ENCODE results near the gene COX4I2. TPM values are rescaled to one million over a fixed set of nuclear protein-coding genes. Genes with fewer than 3 reads are reported as not detected.
A peak's percentile ranks its signal among the peaks of the same experiment; 100 is the strongest.

The COX4I2 gene
- not detected for polyA plus RNA-seq (2013, experiment 1 of 2)
- polyA plus RNA-seq (2013, experiment 2 of 2) = not detected

GRCh38 chr20:31637660-31638059 lies at the start of gene COX4I2:
COX4I2 (plus strand) TSS chr20:31637912; CDS start chr20:31639018, 1,106 bp downstream.
- no peak within 1 kb of the TSS for H3K14ac ChIP-seq (ENCODE audit: low read length in 2 of 2)
- H3K23ac ChIP-seq (ENCODE audit: low read length in 2 of 2) = no peak within 1 kb of the TSS
- peaks cover 0 to 3% of the 10 kb centered on the region in 2 experiments for H3K36me3 ChIP-seq (ENCODE audit: control insufficient read depth in 1 of 2, insufficient read depth in 2 of 2, low read depth in 1 of 2, low read length in 2 of 2)
- no peaks in the 10 kb centered on the region for H3K4me1 ChIP-seq (ENCODE audit: control insufficient read depth, insufficient read depth, low read depth, low read length)
- no peak within 1 kb of the TSS for H3K9ac ChIP-seq (ENCODE audit: low read length)
- no peak within 1 kb of the TSS for H2AK5ac ChIP-seq (ENCODE audit: low read length, severe bottlenecking)
- H2BK15ac ChIP-seq (ENCODE audit: low read depth, poor library complexity, severe bottlenecking) = peak within 1 kb of the TSS; percentile 12
- no peak within 1 kb of the TSS for H3K4me2 ChIP-seq (ENCODE audit: low read length, poor library complexity, severe bottlenecking)
- H3K4ac ChIP-seq (ENCODE audit: low read depth in 1 of 2, low read length in 2 of 2) = no peak within 1 kb of the TSS
- H4K91ac ChIP-seq (ENCODE audit: low read length) = peak within 1 kb of the TSS; percentile 40
- no peak within 1 kb of the TSS for H2BK120ac ChIP-seq (ENCODE audit: low read depth, low read length)
- H3K27me3 ChIP-seq (ENCODE audit: control insufficient read depth in 1 of 2, insufficient read depth in 1 of 2, low read length in 2 of 2) = peaks cover 13 to 30% of the 10 kb centered on the region in 2 experiments
- no peak within 1 kb of the TSS for H2AFZ ChIP-seq (ENCODE audit: low read depth, low read length)
- H3K18ac ChIP-seq (ENCODE audit: low read depth in 1 of 2, low read length in 2 of 2) = no peak within 1 kb of the TSS
- no peak within 1 kb of the TSS for H2BK5ac ChIP-seq (ENCODE audit: low read depth, low read length, poor library complexity, severe bottlenecking)
- H3K79me1 ChIP-seq (replicated peaks; ENCODE audit: low read length, poor library complexity, severe bottlenecking) = no peaks in the 10 kb centered on the region
- no peak within 1 kb of the TSS for H3K27ac ChIP-seq (ENCODE audit: low read length, poor library complexity, severe bottlenecking)
- 42% methylated on average over 31 of the region's 34 CpGs for WGBS
- no peaks in the 10 kb centered on the region for H3K9me3 ChIP-seq (ENCODE audit: control insufficient read depth, low read length)
- DNase-seq = no peak
- H4K8ac ChIP-seq (ENCODE audit: low read length) = no peak within 1 kb of the TSS
- peak within 1 kb of the TSS in 1 of 2 experiments; percentile 7 for H2BK12ac ChIP-seq (ENCODE audit: low read length in 2 of 2)
- H3K4me3 ChIP-seq (ENCODE audit: insufficient read depth in 1 of 2, low read depth in 1 of 2, low read length in 2 of 2) = no peak within 1 kb of the TSS

DNA sequence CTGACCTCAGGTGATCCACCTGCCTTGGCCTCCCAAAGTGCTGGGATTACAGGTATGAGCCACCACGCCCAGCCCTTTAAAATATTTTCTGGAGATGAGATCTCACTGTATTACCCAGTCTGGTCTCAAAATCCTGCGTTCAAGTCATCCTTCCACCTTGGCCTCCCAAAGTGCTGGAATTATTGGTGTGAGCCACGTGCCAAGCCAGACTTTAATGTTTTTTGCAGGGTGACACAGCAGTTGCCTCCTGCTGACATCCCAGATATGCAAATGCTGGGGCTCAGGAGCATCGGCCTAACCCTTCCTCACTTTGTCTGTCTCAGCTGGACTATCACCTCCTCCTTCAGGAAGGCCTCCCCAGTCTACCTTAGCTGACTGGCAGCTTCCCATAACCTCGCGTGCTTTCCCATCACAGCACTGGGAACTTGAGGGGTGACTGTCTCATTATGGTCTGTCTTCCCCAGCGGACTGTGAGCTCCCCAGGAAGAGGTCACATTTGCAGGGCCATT lies 46.9 kb upstream of the COX4I2 start:
- H2BK120ac ChIP-seq (ENCODE audit: low read depth, low read length) = no peak overlapping the region
- no peak overlapping the region for H2AFZ ChIP-seq (ENCODE audit: low read depth, low read length)
- H3K9ac ChIP-seq (ENCODE audit: low read length) = no peak overlapping the region
- peak overlapping the region in 1 of 2 experiments; percentile 2 for H3K23ac ChIP-seq (ENCODE audit: low read length in 2 of 2)
- no peak overlapping the region for H3K27ac ChIP-seq (ENCODE audit: low read length, poor library complexity, severe bottlenecking)
- no peaks in the 10 kb centered on the region for H3K79me1 ChIP-seq (replicated peaks; ENCODE audit: low read length, poor library complexity, severe bottlenecking)
- no peaks in the 10 kb centered on the region for H3K36me3 ChIP-seq (ENCODE audit: control insufficient read depth in 1 of 2, insufficient read depth in 2 of 2, low read depth in 1 of 2, low read length in 2 of 2)
- H3K4me3 ChIP-seq (ENCODE audit: insufficient read depth in 1 of 2, low read depth in 1 of 2, low read length in 2 of 2) = peak overlapping the region in 1 of 2 experiments; percentile 26
- H3K4me1 ChIP-seq (ENCODE audit: control insufficient read depth, insufficient read depth, low read depth, low read length) = peaks cover 30% of the 10 kb centered on the region
- peak overlapping the region in 1 of 2 experiments; percentile 71 for H3K18ac ChIP-seq (ENCODE audit: low read depth in 1 of 2, low read length in 2 of 2)
- no peak overlapping the region for H3K14ac ChIP-seq (ENCODE audit: low read length in 2 of 2)
- no peaks in the 10 kb centered on the region for H3K9me3 ChIP-seq (ENCODE audit: control insufficient read depth, low read length)
- peak overlapping the region; percentile 82 for H4K8ac ChIP-seq (ENCODE audit: low read length)
- peak overlapping the region in 1 of 2 experiments; percentile 29 for H3K4ac ChIP-seq (ENCODE audit: low read depth in 1 of 2, low read length in 2 of 2)
- H3K4me2 ChIP-seq (ENCODE audit: low read length, poor library complexity, severe bottlenecking) = no peak overlapping the region
- peak overlapping the region; percentile 40 to 51 for H2BK12ac ChIP-seq (ENCODE audit: low read length in 2 of 2)
- peak overlapping the region; percentile 93 for H4K91ac ChIP-seq (ENCODE audit: low read length)
- no peaks in the 10 kb centered on the region for H3K27me3 ChIP-seq (ENCODE audit: control insufficient read depth in 1 of 2, insufficient read depth in 1 of 2, low read length in 2 of 2)
- H2BK5ac ChIP-seq (ENCODE audit: low read depth, low read length, poor library complexity, severe bottlenecking) = no peak overlapping the region
- no peak for DNase-seq
- 66% methylated on average over 7 of the region's 7 CpGs for WGBS
- no peak overlapping the region for H2AK5ac ChIP-seq (ENCODE audit: low read length, severe bottlenecking)
- peak overlapping the region; percentile 15 for H2BK15ac ChIP-seq (ENCODE audit: low read depth, poor library complexity, severe bottlenecking)

DNA sequence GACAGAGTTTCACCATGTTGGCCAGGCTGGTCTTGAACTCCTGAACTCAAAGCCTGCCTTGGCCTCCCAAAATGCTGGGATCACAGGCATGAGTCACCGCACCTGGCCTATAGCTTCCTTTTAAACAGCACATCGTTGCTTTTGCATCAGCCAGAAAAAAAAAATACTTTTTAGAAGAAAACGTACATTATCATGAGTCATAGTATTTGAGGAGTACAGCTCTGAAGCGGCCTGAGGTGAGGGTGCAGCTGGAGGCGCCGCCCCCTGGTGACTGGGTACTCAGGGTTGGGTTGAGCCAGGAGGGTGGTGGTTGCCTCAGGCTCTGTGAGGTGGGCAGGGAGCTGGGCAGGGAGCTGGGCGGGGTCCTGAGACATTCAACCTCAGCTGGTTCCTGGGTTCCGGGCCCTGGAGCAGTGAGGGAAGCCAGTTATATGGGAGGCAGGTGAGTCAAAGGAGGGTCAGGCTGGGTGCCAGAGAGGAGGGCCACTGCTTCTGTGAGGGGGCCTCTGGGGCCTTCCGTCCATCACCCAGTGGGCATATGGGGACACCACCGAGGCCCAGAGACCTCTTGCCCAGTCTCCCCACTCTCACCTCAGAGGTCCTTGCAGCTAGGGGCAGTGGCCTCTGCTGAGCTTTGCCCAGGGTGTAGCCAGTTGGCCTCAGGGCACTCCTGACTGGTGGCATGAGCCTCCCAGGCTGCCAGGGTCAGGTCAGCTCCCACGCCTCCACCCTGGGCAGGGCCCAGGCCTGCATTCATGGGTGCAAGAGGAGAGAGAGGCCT lies 44.3 kb upstream of the COX4I2 start:
- Histone ChIP-seq H3K27me3 (ENCODE audit: control insufficient read depth in 1 of 2, insufficient read depth in 1 of 2, low read length in 2 of 2) (no peaks in the 10 kb centered on the region), H3K14ac (ENCODE audit: low read length in 2 of 2) (peak overlapping the region in 1 of 2 experiments; percentile 66), H2BK15ac (ENCODE audit: low read depth, poor library complexity, severe bottlenecking) (peak overlapping the region; percentile 95), H3K18ac (ENCODE audit: low read depth in 1 of 2, low read length in 2 of 2) (peak overlapping the region; percentile 63 to 79), H3K79me1 (replicated peaks; ENCODE audit: low read length, poor library complexity, severe bottlenecking) (no peaks in the 10 kb centered on the region), H2AFZ (ENCODE audit: low read depth, low read length) (peak overlapping the region; percentile 42), H2BK12ac (ENCODE audit: low read length in 2 of 2) (peak overlapping the region; percentile 33 to 96), H3K4me2 (ENCODE audit: low read length, poor library complexity, severe bottlenecking) (no peak overlapping the region), H3K27ac (ENCODE audit: low read length, poor library complexity, severe bottlenecking) (no peak overlapping the region), H3K4ac (ENCODE audit: low read depth in 1 of 2, low read length in 2 of 2) (peak overlapping the region; percentile 33 to 75), H3K9ac (ENCODE audit: low read length) (no peak overlapping the region), H2BK5ac (ENCODE audit: low read depth, low read length, poor library complexity, severe bottlenecking) (no peak overlapping the region), H3K4me1 (ENCODE audit: control insufficient read depth, insufficient read depth, low read depth, low read length) (peaks cover 24% of the 10 kb centered on the region), H2AK5ac (ENCODE audit: low read length, severe bottlenecking) (peak overlapping the region; percentile 45), H3K9me3 (ENCODE audit: control insufficient read depth, low read length) (no peaks in the 10 kb centered on the region), H3K4me3 (ENCODE audit: insufficient read depth in 1 of 2, low read depth in 1 of 2, low read length in 2 of 2) (no peak overlapping the region), H4K91ac (ENCODE audit: low read length) (peak overlapping the region; percentile 98), H3K23ac (ENCODE audit: low read length in 2 of 2) (no peak overlapping the region), H2BK120ac (ENCODE audit: low read depth, low read length) (peak overlapping the region; percentile 78), H4K8ac (ENCODE audit: low read length) (peak overlapping the region; percentile 88), H3K36me3 (ENCODE audit: control insufficient read depth in 1 of 2, insufficient read depth in 2 of 2, low read depth in 1 of 2, low read length in 2 of 2) (no peaks in the 10 kb centered on the region)
- peak; percentile 79 for DNase-seq
- 72% methylated on average over 10 of the region's 11 CpGs for WGBS

- Histone ChIP-seq H4K91ac (ENCODE audit: low read length) (peak overlapping the region; percentile 98), H3K4me3 (ENCODE audit: insufficient read depth in 1 of 2, low read depth in 1 of 2, low read length in 2 of 2) (no peak overlapping the region), H2BK120ac (ENCODE audit: low read depth, low read length) (peak overlapping the region; percentile 19), H3K9me3 (ENCODE audit: control insufficient read depth, low read length) (no peaks in the 10 kb centered on the region), H2AFZ (ENCODE audit: low read depth, low read length) (no peak overlapping the region), H4K8ac (ENCODE audit: low read length) (peak overlapping the region; percentile 93), H3K36me3 (ENCODE audit: control insufficient read depth in 1 of 2, insufficient read depth in 2 of 2, low read depth in 1 of 2, low read length in 2 of 2) (no peaks in the 10 kb centered on the region), H3K4me1 (ENCODE audit: control insufficient read depth, insufficient read depth, low read depth, low read length) (peaks cover 24% of the 10 kb centered on the region), H3K9ac (ENCODE audit: low read length) (no peak overlapping the region), H3K18ac (ENCODE audit: low read depth in 1 of 2, low read length in 2 of 2) (peak overlapping the region; percentile 91 to 94), H2AK5ac (ENCODE audit: low read length, severe bottlenecking) (no peak overlapping the region), H2BK5ac (ENCODE audit: low read depth, low read length, poor library complexity, severe bottlenecking) (no peak overlapping the region), H3K4ac (ENCODE audit: low read depth in 1 of 2, low read length in 2 of 2) (peak overlapping the region; percentile 80 to 88), H3K27me3 (ENCODE audit: control insufficient read depth in 1 of 2, insufficient read depth in 1 of 2, low read length in 2 of 2) (no peaks in the 10 kb centered on the region), H2BK12ac (ENCODE audit: low read length in 2 of 2) (peak overlapping the region; percentile 96 to 97), H3K23ac (ENCODE audit: low read length in 2 of 2) (no peak overlapping the region), H3K4me2 (ENCODE audit: low read length, poor library complexity, severe bottlenecking) (no peak overlapping the region), H3K27ac (ENCODE audit: low read length, poor library complexity, severe bottlenecking) (no peak overlapping the region), H3K79me1 (replicated peaks; ENCODE audit: low read length, poor library complexity, severe bottlenecking) (no peaks in the 10 kb centered on the region), H3K14ac (ENCODE audit: low read length in 2 of 2) (no peak overlapping the region), H2BK15ac (ENCODE audit: low read depth, poor library complexity, severe bottlenecking) (peak overlapping the region; percentile 95)
- WGBS = 92% methylated on average over 12 of the region's 13 CpGs
- DNase-seq = no peak
Measured at GRCh38 chr20:31594002-31594557, 43.6 kb upstream of the COX4I2 start.

Data from mesenchymal stem cell (in vitro differentiated cells and primary cell).